Tibial nerve (tissue), 3 donors: ENCODE results near the gene GLYATL1.

Source experiments
- CTCF ChIP-seq, 5 experiments: fragments of 200-600 bp in 3 of 5; fragments of 450-650 bp in 2 of 5; sonication (generic) in 3 of 5; IDR thresholded peaks; one replicate each; pipeline ENCODE4 v1.5.1; 2016 to 2019; ENCODE audit warnings: antibody characterized with exemption in 5 of 5, mild to moderate bottlenecking in 3 of 5, moderate library complexity in 2 of 5
- POLR2A ChIP-seq, 2 donors: fragments of 450-650 bp; IDR thresholded peaks; one replicate each; pipeline ENCODE4 v1.6.1; 2017; ENCODE audit warnings: antibody characterized with exemption in 2 of 2, mild to moderate bottlenecking in 2 of 2, moderate library complexity in 2 of 2

DNA sequence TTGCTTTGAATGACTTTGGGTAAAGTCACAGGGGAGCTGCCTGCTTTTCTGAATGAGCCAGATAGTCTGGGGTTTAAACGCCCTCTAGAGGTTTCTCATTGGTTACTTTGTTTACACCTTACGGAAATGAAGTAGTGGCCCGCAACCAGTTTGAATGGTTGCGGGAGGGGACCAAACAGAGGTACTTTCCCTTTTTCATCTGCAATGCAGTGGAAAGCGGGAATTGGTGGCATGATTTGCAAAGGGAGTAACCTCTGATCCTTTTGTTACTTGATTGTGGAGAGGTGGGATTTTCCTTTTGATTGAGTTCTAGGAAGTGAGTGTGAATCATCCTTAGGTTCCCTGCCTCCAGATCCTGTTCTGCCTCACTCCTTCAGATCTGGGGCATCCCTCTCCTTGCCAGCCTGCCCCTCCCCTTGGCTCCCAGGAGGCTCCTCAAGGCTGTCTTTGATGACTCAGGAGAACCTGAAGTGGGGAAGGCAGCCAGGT lies 15.9 kb upstream of the GLYATL1 start:
- TF ChIP-seq POLR2A (IDR thresholded peaks at IDR 0.05) (no peak), CTCF (IDR thresholded peaks at IDR 0.05) (peak in 1 of 5 experiments; percentile 18)
